ENCODE data around the gene MTSS2. TPM values are rescaled to one million over a fixed set of nuclear protein-coding genes. Genes with fewer than 3 reads are reported as not detected.

The MTSS2 gene
- total and polyA plus RNA-seq, 2 of the 8 experiments (the other 6 are each of a cell fraction or from before 2014, with no cell fraction given): 23.3 to 36.7 TPM

- no peak overlapping the region for H3K27ac ChIP-seq (ENCODE audit: low read depth, low read length)
- H4K91ac ChIP-seq (replicated peaks; ENCODE audit: insufficient read length, low read length): no peak overlapping the region
- H2BK120ac ChIP-seq (replicated peaks; ENCODE audit: low read depth, low read length): no peak overlapping the region
- H3K4me3 ChIP-seq (ENCODE audit: extremely low read depth in 1 of 4, insufficient read depth in 2 of 4, low read depth in 3 of 4, low read length in 4 of 4): no peak overlapping the region
- no peaks in the 10 kb centered on the region for H4K20me1 ChIP-seq (replicated peaks in 1 of 2; ENCODE audit: control insufficient read depth in 1 of 2, insufficient read depth in 2 of 2, low read length in 2 of 2)
- POLR2A ChIA-PET (ENCODE audit: partially characterized antibody): interaction anchor here (1.4 to 2.4 kb wide), 2 partner anchors 9 to 10 kb away, joined by 3 to 13 read pairs; no protein-coding TSS in a partner anchor
- H2BK12ac ChIP-seq (ENCODE audit: low read depth, low read length): no peak overlapping the region
- no peak overlapping the region for H3K4ac ChIP-seq (replicated peaks; ENCODE audit: insufficient read length, low read depth, low read length)
- no peak overlapping the region for H2BK5ac ChIP-seq (ENCODE audit: low read depth, low read length)
- no peak overlapping the region for H3K23ac ChIP-seq (ENCODE audit: insufficient read length)
- no peak overlapping the region for H2AK5ac ChIP-seq (ENCODE audit: low read depth, low read length)
- no peaks in the 10 kb centered on the region for H3K79me2 ChIP-seq (ENCODE audit: control insufficient read depth in 1 of 2, insufficient read depth in 2 of 2, low read length in 2 of 2)
- CTCF ChIA-PET (ENCODE audit: partially characterized antibody): interaction anchor here (1.2 to 3.3 kb wide), 3 partner anchors 40 to 74 kb away, joined by 3 to 15 read pairs (median 3); no protein-coding TSS in a partner anchor
- no peaks in the 10 kb centered on the region for H3K9me3 ChIP-seq (ENCODE audit: insufficient read depth in 2 of 2, low read depth in 1 of 2, low read length in 1 of 2)
- H3K23me2 ChIP-seq (ENCODE audit: low read depth, low read length): no peaks in the 10 kb centered on the region
- no peak overlapping the region for H2AFZ ChIP-seq (ENCODE audit: low read length)
- peaks cover 5 to 27% (median 22%) of the 10 kb centered on the region in 4 experiments for H3K4me1 ChIP-seq (replicated peaks in 1 of 4; ENCODE audit: control insufficient read depth in 3 of 4, insufficient read depth in 4 of 4, low read length in 3 of 4)
- no peak for DNase-seq (ENCODE audit: low read depth in 1 of 2, low spot score in 2 of 2)
- H4K8ac ChIP-seq (ENCODE audit: extremely low read depth, insufficient read depth, low read length): no peak overlapping the region; the same call in 1 of the 2 replicates
- no peak overlapping the region for H4K5ac ChIP-seq (ENCODE audit: insufficient read length, low read depth, low read length)
- H3K14ac ChIP-seq (ENCODE audit: insufficient read length): no peak overlapping the region
- no peaks in the 10 kb centered on the region for H3K27me3 ChIP-seq (replicated peaks in 1 of 4; ENCODE audit: control insufficient read depth in 3 of 4, extremely low read depth in 1 of 4, insufficient read depth in 3 of 4, low read length in 3 of 4)
- TF ChIP-seq RFX5 (IDR thresholded peaks at IDR 0.05; ENCODE audit: borderline replicate concordance, low read depth, low read length) (no peak), MAFK (IDR thresholded peaks at IDR 0.05; ENCODE audit: low read depth, low read length) (no peak), KDM5A (IDR thresholded peaks at IDR 0.05; ENCODE audit: low read length) (no peak), SIRT6 (IDR thresholded peaks at IDR 0.05; ENCODE audit: low read length) (no peak), TEAD4 (IDR thresholded peaks at IDR 0.05; ENCODE audit: low read depth, low read length) (no peak), TCF12 (IDR thresholded peaks at IDR 0.05; ENCODE audit: low read depth, low read length) (no peak), TBP (IDR thresholded peaks at IDR 0.05; ENCODE audit: low read depth, low read length) (no peak), EZH2 (IDR thresholded peaks at IDR 0.05; ENCODE audit: low read depth, low read length, severe bottlenecking) (no peak), BRCA1 (IDR thresholded peaks at IDR 0.05; ENCODE audit: low read depth, low read length) (no peak), SP1 (IDR thresholded peaks at IDR 0.05; ENCODE audit: low read depth, low read length) (no peak), CREB1 (IDR thresholded peaks at IDR 0.05) (no peak), TAF7 (optimal IDR thresholded peaks at IDR 0.05; ENCODE audit: borderline replicate concordance, low read depth, low read length) (no peak), JUND (IDR thresholded peaks at IDR 0.05; ENCODE audit: low read length) (no peak), NANOG (IDR thresholded peaks at IDR 0.05; ENCODE audit: insufficient read depth, low read depth, low read length, poor library complexity, severe bottlenecking) (no peak), TAF1 (IDR thresholded peaks at IDR 0.05; ENCODE audit: low read depth, low read length) (no peak)
- H3K18ac ChIP-seq (ENCODE audit: extremely low read depth, low read length): no peak overlapping the region
- H2BK15ac ChIP-seq (ENCODE audit: low read length): 0 out of 2 replicates have a peak overlapping the region, but pooled peaks have one; percentile 72
- H3K79me1 ChIP-seq (ENCODE audit: low read depth, low read length): no peaks in the 10 kb centered on the region; the same call in 1 of the 2 replicates
- no peak overlapping the region for H3K9ac ChIP-seq (replicated peaks in 1 of 4; ENCODE audit: extremely low read depth in 1 of 4, low read depth in 3 of 4, low read length in 3 of 4)
- H3K36me3 ChIP-seq (ENCODE audit: control insufficient read depth in 2 of 4, insufficient read depth in 4 of 4, low read length in 3 of 4): no peaks in the 10 kb centered on the region
- no peak overlapping the region for H3K4me2 ChIP-seq (ENCODE audit: insufficient read depth in 1 of 2, low read depth in 2 of 2, low read length in 2 of 2)
- H2BK20ac ChIP-seq (ENCODE audit: low read length): no peak overlapping the region
- 92% methylated on average over 14 of the region's 14 CpGs; no CpG with 5 or more reads in 1 of the 2 experiments for WGBS, 2 experiments (ENCODE audit: extremely low coverage in 1 of 2, insufficient coverage in 1 of 2, insufficient read length in 1 of 2, insufficient replicate concordance in 2 of 2, low coverage in 1 of 2, low lambda C conversion rate in 2 of 2, missing lambda C conversion rate in 1 of 2)
- no peak for FAIRE-seq
- no peak overlapping the region for H3K56ac ChIP-seq (replicated peaks; ENCODE audit: insufficient read length, low read depth, low read length)
Measured at GRCh38 chr16:70697594-70698170, 11.8 kb upstream of the MTSS2 start.

Measured in H1 (cell line).